Sigmoid colon (tissue), 4 donors: ENCODE data around the gene SPAG8.

Experiments used
- EP300 ChIP-seq, 4 donors: sonication (generic); formaldehyde crosslinking; IDR thresholded peaks; one replicate each; pipeline ENCODE4 v1.6.1; 2017; ENCODE audit warnings: antibody characterized with exemption in 4 of 4
- POLR2A ChIP-seq, 2 donors: fragments of 450-650 bp; IDR thresholded peaks; one replicate each; pipeline ENCODE4 v1.6.1; 2016; ENCODE audit warnings: antibody characterized with exemption in 2 of 2, mild to moderate bottlenecking in 2 of 2, moderate library complexity in 2 of 2
- POLR2AphosphoS5 ChIP-seq, 4 donors: sonication (generic); formaldehyde crosslinking; IDR thresholded peaks; one replicate each; pipeline ENCODE4 v1.6.1; 2017; ENCODE audit warnings: antibody characterized with exemption in 4 of 4
- TF ChIP-seq, protein P1 (sequence below), 4 experiments: fragments of 450-650 bp in 3 of 4; fragments of 200-600 bp in 1 of 4; IDR thresholded peaks; one replicate each; pipeline ENCODE4 v1.5.1; 2016 to 2019; ENCODE audit warnings: antibody characterized with exemption in 4 of 4, mild to moderate bottlenecking in 3 of 4, moderate library complexity in 2 of 4

DNA sequence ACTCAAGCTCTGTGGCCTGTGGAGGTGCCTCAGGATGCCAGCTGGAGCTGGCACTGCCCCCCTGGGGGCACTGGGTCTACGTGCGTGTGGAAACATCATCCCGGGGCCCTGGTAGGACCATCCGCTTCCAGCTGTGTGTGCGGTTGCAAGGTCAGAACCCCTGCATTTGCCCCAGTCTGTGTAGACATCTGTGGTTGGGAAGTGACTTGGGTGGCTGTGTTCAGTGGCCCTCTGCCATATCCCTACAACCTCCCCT is 29.5 kb upstream of the SPAG8 start:
- no peak for TF ChIP-seq POLR2AphosphoS5 (IDR thresholded peaks at IDR 0.05)
- TF ChIP-seq, protein P1, sequence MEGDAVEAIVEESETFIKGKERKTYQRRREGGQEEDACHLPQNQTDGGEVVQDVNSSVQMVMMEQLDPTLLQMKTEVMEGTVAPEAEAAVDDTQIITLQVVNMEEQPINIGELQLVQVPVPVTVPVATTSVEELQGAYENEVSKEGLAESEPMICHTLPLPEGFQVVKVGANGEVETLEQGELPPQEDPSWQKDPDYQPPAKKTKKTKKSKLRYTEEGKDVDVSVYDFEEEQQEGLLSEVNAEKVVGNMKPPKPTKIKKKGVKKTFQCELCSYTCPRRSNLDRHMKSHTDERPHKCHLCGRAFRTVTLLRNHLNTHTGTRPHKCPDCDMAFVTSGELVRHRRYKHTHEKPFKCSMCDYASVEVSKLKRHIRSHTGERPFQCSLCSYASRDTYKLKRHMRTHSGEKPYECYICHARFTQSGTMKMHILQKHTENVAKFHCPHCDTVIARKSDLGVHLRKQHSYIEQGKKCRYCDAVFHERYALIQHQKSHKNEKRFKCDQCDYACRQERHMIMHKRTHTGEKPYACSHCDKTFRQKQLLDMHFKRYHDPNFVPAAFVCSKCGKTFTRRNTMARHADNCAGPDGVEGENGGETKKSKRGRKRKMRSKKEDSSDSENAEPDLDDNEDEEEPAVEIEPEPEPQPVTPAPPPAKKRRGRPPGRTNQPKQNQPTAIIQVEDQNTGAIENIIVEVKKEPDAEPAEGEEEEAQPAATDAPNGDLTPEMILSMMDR (IDR thresholded peaks at IDR 0.05) = no peak
- TF ChIP-seq POLR2A (IDR thresholded peaks at IDR 0.05) = no peak
- TF ChIP-seq EP300 (IDR thresholded peaks at IDR 0.05) = no peak
